Fibroblast of pulmonary artery (primary cell): ENCODE measurements around the gene NIPSNAP2.
A peak's percentile ranks its signal among the peaks of the same experiment; 100 is the strongest.
"Not testable (repeated sequence)": the region's sequence is repeated elsewhere in the genome, so short reads cannot be mapped to it uniquely, and the experiment has no call there.

Experiments
- DNase-seq: peaks from one replicate; pipeline ENCODE4 v3.0.0-alpha.2; 2010; ENCODE audit warnings: low read depth
- H3K4me3 ChIP-seq: replicated peaks from 2 replicates; pipeline ENCODE4 v1.5.1; 2011; ENCODE audit warnings: low read depth, mild to moderate bottlenecking, control low read depth, low read length, moderate library complexity
- TF ChIP-seq, protein P1 (sequence below): IDR thresholded peaks from 2 replicates; pipeline ENCODE4 v1.5.1; 2011; ENCODE audit warnings: mild to moderate bottlenecking, control low read depth, low read length, inconsistent platforms; ENCODE audit errors: missing control alignments

NIPSNAP2 gene

DNA sequence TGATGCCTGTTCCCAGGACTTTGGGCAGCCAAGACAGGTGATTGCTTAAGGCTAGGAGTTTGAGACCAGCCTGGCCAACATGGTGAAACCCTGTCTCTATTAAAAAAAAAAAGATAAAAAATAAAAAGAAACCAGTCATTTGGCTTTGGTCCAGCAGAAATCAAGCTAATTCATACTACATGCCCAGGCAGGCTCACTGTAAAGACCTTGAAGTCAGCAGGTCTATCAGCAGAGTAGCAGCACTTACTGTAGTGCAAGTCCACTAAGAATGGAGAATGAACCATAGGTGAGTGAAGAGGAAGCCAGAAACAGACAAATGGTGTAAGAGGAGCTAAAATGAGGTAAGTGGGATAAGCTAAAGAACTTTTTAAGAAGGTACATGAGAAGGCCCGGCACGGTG, 62.2 kb downstream of the NIPSNAP2 start:
- no peak for DNase-seq
- TF ChIP-seq, protein P1, sequence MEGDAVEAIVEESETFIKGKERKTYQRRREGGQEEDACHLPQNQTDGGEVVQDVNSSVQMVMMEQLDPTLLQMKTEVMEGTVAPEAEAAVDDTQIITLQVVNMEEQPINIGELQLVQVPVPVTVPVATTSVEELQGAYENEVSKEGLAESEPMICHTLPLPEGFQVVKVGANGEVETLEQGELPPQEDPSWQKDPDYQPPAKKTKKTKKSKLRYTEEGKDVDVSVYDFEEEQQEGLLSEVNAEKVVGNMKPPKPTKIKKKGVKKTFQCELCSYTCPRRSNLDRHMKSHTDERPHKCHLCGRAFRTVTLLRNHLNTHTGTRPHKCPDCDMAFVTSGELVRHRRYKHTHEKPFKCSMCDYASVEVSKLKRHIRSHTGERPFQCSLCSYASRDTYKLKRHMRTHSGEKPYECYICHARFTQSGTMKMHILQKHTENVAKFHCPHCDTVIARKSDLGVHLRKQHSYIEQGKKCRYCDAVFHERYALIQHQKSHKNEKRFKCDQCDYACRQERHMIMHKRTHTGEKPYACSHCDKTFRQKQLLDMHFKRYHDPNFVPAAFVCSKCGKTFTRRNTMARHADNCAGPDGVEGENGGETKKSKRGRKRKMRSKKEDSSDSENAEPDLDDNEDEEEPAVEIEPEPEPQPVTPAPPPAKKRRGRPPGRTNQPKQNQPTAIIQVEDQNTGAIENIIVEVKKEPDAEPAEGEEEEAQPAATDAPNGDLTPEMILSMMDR = no peak
- H3K4me3 ChIP-seq = no peak overlapping the region

DNA sequence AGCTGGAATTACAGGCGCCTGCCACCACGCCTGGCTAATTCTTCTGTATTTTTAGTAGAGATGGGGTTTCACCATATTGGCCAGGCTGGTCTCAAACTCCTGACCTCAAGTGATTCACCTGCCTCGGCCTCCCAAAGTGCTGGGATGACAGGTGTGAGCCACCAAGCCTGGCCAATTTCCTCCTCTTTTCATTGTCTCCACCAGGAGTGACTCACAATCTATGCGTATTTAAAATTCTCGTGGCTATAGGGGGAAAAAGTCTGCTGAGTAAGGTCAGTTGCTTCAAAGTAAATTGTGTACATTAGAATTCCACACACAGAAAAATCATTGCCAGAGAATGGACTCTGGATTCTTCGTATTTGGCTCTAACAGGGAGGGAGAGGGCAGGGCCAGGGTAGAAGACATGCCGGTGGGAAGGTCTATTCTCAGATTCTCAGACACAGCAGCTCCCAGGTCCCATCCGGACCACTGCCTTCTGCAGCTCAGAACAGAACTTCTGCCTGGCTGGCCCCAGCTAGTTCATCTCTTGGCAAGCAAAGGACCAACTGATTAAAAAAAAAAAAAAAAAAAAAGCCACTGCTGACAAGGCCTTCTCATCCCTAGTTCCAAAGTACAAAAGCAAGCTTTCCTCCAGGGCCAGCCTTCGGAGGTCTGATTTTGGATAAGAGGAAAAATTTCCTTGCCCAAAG, 64.7 kb downstream of the NIPSNAP2 start:
- DNase-seq = peak; percentile 20
- no peak overlapping the region for H3K4me3 ChIP-seq
- TF ChIP-seq, protein P1 = no peak

DNA sequence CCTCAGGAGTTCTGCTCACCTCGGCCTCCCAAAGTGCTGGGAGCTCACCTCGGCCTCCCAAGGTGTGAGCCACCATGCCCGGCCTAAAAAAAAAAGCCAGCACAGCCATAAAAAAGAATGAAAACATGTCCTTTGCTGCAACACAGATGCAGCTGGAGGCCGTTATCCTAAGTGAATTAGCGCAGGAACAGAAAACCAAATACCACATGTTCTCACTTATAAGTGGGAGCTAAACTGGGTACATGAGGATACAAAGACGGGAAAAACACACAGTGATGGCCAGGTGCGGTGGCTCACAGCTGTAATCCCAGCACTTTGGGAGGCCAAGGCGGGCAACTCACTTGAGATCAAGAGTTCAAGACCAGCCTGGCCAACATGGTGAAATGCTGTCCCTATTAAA, 66.0 kb downstream of the NIPSNAP2 start:
- H3K4me3 ChIP-seq = no peak overlapping the region
- DNase-seq = no peak
- TF ChIP-seq, protein P1 = no peak

DNA sequence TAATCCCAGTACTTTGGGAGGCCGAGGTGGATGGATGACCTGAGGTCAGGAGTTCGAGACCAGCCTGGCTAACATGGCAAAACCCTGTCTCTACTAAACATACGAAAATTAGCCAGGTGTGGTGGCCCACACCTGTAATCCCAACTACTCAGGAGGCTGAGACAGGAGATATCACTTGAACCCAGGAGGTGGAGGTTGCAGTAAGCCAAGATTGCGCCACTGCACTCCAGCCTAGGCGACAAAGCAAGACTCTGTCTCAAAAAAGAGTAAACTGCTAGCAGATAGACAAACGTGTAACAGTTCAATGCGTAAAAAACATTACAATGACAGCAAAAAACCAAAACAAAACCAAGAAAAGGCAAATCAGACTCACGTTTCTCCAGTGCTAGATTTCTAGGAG, 67.2 kb downstream of the NIPSNAP2 start:
- H3K4me3 ChIP-seq, DNase-seq: not testable (repeated sequence)

DNA sequence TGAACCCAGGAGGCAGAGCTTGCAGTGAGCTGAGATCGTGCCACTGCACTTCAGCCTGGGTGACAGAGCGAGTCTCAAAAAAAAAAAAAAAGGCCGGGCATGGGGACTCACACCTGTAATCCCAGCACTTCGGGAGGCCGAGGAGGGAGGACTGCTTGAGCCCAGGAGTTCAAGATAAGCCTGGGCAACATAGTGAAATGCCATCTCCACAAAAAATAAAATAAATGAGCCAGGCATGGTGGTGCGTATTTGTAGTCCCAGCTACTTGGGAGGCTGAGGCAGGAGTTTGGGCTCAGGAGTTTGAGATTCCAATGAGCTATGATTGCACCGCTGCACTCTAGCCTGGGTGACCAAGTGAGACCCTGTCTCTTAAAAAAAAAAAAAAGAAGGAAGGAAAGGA, 68.2 kb downstream of the NIPSNAP2 start:
- DNase-seq, H3K4me3 ChIP-seq: not testable (repeated sequence)

DNA sequence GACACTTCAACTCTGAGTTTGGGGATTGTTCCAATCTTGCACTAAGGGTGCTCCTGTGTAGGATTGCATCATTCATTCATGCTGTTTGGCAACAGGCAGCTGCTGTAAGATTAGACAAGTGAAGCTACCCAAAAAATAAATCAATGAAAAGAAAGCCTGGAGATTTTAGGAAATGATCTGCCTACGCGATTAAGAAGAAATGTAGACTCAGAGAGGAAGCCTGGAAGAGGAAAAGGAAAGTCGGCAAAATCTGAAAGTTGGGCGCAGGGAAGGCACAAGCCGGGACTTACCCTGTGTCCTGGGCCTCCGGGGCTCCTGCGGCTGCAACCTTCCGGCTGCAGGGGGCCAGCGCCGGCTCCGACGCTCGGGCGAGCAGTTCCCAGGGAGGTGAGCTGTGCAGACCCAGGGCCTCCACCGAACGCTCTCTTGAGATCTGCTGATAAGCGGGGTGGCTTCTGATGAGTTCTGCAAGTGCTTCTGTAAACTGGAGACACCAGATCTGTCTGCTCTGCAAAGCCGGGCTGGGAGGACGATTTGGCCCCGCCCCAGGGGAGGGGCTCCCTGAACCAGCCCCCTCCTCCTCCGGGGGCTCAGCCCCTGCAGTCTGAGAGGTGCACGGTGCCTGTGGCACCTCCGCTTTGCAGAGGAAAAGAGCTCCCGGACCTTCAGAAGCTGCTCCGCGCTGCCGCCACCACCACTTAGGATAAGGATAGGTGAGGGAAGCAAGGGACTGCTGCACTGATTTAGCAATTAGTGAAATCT, 69.5 kb downstream of the NIPSNAP2 start:
- DNase-seq = peak; percentile 76
- TF ChIP-seq, protein P1 = peak; percentile 21
- H3K4me3 ChIP-seq = peak overlapping the region; percentile 70

DNA sequence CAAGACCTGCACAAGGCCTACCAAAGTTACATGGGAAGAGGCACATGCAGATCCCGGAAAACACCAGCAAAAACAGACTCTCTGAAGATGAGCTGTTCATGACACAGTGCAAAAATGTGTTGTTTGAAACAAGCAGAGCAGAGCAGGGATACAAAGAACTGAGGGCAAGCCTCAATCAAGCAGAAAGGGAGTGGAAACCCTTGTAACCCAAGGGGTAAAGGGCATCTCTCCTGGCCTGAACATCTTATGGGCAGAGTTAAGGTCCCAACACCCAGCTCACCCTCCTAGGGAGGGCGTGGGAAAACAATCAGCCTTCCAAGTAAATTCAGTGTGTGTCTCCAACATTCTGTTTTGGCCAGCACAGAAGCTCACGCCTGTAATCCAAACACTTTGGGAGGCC, 76.3 kb downstream of the NIPSNAP2 start:
- DNase-seq = no peak
- H3K4me3 ChIP-seq = no peak overlapping the region
- TF ChIP-seq, protein P1 = no peak

DNA sequence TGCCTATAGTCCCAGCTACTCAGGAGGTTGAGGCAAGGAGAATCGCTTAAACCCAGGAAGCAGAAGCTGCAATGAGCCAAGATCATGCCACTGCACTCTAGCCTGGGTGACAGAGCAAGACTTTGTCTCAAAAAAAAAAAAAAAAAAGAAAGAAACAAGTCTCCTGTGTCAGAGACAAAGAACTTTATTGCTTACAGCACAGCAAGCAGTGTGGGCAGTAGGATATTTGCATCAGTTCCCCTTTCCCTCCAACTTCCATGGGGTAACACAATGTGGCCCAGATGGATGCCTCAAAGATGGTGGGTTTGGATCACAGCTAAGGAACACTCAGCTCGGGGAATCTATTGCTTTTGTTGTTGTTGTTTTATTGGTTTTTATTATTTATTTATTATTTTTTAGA, 81.4 kb downstream of the NIPSNAP2 start:
- not testable (repeated sequence) for DNase-seq, H3K4me3 ChIP-seq
